Activated naive CD4-positive, alpha-beta T cell treated with anti-CD3 and anti-CD28 coated beads, Interleukin-2, amount 50 U/mL, for 24 hours (primary cell): ENCODE measurements around the gene PSMD13.

Experiments
- H3K27ac Mint-ChIP-seq: one replicate; pipeline ENCODE4 v1.8.0; 2021; ENCODE audit warnings: mild to moderate bottlenecking, mixed read lengths
- H3K27me3 Mint-ChIP-seq: one replicate; pipeline ENCODE4 v1.8.0; 2021; ENCODE audit warnings: mixed read lengths
- H3K36me3 Mint-ChIP-seq: one replicate; pipeline ENCODE4 v1.8.0; 2021; ENCODE audit warnings: mixed read lengths
- H3K4me1 Mint-ChIP-seq: one replicate; pipeline ENCODE4 v1.8.0; 2021; ENCODE audit warnings: mixed read lengths
- H3K4me3 Mint-ChIP-seq: one replicate; pipeline ENCODE4 v1.8.0; 2021; ENCODE audit warnings: mild to moderate bottlenecking, mixed read lengths
- H3K9me3 Mint-ChIP-seq: one replicate; pipeline ENCODE4 v1.8.0; 2021; ENCODE audit warnings: mixed read lengths

PSMD13 gene

GRCh38 chr11:291281-292210 lies 54.8 kb downstream of the PSMD13 start:
- Mint-ChIP-seq H3K4me1 (peaks cover 21% of the 10 kb centered on the region), H3K36me3 (no peaks in the 10 kb centered on the region), H3K9me3 (no peaks in the 10 kb centered on the region), H3K27ac (peak overlapping the region; percentile 84), H3K27me3 (no peaks in the 10 kb centered on the region), H3K4me3 (no peak overlapping the region)

DNA sequence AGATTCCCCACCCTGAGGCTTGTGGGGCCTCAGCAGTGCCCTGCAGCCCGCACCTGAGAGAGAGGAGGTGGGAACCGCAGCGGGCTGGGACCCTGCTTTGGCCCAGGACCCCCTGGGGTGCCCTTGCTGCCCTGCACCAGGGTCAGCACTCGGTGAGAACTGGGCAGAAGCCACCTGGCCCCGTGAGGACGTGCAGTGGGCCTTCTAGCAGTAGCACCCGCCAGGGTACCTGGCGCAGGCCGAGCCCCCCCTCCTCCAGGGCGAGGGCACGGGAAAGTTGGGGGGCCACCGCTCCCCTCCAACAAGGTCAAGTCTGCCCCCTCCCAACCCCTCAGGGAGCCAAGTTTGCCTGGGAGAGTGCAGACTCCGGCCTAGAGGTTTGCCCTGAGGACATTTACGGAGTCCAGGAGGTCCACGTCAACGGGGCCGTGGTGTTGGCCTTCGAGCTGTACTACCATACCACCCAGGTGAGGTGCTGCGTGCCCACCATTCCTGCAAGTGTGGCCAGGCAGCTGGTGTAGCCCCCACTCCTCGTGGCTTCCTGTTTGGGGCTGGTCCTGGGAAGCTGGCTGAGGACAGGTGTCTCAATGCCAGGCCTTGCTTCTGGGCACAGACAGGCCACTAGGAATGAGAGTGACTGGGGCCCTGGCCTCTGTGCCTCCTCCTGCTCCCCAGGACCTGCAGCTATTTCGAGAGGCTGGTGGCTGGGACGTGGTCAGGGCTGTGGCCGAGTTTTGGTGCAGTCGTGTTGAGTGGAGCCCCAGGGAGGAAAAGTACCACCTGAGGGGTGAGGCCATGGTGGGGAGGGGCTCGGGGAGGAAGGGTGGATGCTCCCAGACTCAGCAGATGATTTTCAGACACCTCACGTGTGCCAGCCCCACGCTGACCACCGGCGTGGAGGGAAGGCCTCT lies 55.7 kb downstream of the PSMD13 start:
- Mint-ChIP-seq H3K4me1 (peaks cover 20% of the 10 kb centered on the region), H3K4me3 (no peak overlapping the region), H3K27me3 (no peaks in the 10 kb centered on the region), H3K27ac (no peak overlapping the region), H3K36me3 (no peaks in the 10 kb centered on the region), H3K9me3 (no peaks in the 10 kb centered on the region)

- Mint-ChIP-seq H3K27ac (no peak overlapping the region), H3K4me1 (peaks cover 23% of the 10 kb centered on the region), H3K4me3 (no peak overlapping the region), H3K9me3 (no peaks in the 10 kb centered on the region), H3K27me3 (no peaks in the 10 kb centered on the region), H3K36me3 (no peaks in the 10 kb centered on the region)
Measured at GRCh38 chr11:293271-293851, 56.6 kb downstream of the PSMD13 start.

GRCh38 chr11:293852-294661 lies 57.3 kb downstream of the PSMD13 start:
- Mint-ChIP-seq H3K27me3 (no peaks in the 10 kb centered on the region), H3K27ac (no peak overlapping the region), H3K4me3 (no peak overlapping the region), H3K36me3 (no peaks in the 10 kb centered on the region), H3K4me1 (peaks cover 24% of the 10 kb centered on the region), H3K9me3 (no peaks in the 10 kb centered on the region)

DNA sequence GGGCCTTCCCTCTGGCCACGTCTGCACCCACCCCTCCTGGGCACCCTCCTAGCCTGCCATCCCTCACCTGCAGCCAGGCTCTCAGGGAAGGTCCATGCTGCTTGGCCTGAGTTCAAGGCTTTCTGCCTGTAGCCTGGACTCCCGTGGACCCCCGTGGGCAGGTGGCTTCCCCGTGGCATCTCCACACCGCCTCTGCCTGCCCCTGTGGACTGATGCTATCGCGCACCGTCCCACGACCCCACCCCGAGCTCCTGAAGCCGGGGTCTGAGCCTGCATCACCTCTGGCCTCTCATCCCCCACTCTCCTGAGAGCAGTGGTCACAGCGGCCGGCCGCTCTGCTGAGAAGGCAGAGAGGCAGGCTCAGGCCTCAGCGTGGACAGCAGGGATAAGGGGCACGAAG lies 58.0 kb downstream of the PSMD13 start:
- H3K27me3 Mint-ChIP-seq, result no peaks in the 10 kb centered on the region
- H3K4me1 Mint-ChIP-seq, result peaks cover 24% of the 10 kb centered on the region
- no peak overlapping the region for H3K4me3 Mint-ChIP-seq
- H3K9me3 Mint-ChIP-seq, result no peaks in the 10 kb centered on the region
- H3K36me3 Mint-ChIP-seq, result no peaks in the 10 kb centered on the region
- H3K27ac Mint-ChIP-seq, result no peak overlapping the region

DNA sequence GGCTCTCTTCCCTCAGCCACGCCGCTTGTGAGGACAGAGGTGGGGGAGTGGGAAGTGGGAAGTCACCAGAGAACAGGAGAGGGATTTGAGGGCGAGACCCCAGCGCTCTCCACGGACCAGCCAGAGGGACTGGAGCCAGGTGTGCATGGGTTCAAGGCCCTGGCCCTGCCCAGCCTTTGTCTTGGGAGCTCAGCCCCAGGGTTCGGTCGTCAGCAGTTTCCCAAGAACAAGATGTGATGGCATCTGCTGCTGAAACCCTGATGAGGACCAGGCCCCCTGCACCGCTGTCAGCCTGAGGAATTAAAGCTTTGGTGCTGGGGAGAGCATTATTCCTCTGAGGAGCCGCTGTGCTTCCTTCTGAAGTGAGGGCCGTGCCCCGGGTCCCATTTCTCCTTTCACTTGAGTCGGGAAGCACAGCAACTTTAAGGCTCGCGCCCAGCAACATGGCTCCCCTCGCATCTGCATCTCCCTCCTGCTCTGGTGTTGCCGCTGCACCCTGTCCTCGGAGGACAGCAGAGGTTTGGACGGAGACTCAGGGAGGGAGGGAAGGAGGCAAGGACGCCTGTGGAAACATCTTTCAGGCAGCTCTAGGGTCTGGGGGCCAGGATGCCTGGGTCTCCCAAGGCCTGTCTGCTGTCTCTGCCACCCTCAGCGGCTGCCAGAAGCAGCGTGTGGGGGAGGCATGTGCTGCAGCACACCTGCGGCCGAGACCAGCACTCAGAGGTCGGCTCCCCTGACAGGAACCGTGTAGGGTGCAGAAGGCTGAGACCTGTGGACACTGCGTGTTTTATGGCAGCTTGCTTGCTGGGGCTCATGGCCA lies 58.8 kb downstream of the PSMD13 start:
- Mint-ChIP-seq H3K36me3 (no peaks in the 10 kb centered on the region), H3K27ac (no peak overlapping the region), H3K27me3 (no peaks in the 10 kb centered on the region), H3K4me3 (no peak overlapping the region), H3K9me3 (no peaks in the 10 kb centered on the region), H3K4me1 (peaks cover 30% of the 10 kb centered on the region)

- no peaks in the 10 kb centered on the region for H3K36me3 Mint-ChIP-seq
- H3K27me3 Mint-ChIP-seq, result peaks cover 1% of the 10 kb centered on the region
- no peaks in the 10 kb centered on the region for H3K9me3 Mint-ChIP-seq
- no peak overlapping the region for H3K4me3 Mint-ChIP-seq
- peaks cover 31% of the 10 kb centered on the region for H3K4me1 Mint-ChIP-seq
- H3K27ac Mint-ChIP-seq, result no peak overlapping the region
Measured at GRCh38 chr11:296171-297050, 59.6 kb downstream of the PSMD13 start.

DNA sequence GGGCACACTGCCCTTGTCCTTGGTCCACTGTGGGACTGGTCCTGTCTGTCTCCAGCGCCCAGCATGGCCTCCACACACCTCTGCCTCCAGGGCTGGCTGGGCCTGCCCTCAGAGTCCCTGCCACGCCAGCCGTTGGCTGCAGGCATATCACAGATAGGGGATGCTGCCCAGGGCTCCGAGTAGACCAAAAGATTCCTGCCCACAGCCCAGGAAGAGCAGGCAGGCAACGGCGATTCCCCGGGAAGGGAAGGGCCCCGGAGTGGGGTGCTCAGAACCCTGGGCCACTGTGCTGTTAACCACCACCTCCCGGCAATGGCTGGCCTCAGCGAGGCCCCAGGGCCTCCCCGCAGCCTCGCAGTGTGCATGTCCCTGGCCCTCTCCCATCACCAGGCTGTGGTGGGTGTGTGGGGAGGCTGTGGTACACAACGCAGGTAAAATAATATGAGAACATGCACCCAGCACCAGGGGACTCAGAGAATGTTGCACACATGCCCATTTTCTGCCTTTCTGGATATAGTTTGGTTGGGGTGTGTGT lies 60.3 kb downstream of the PSMD13 start:
- peak overlapping the region; percentile 25 for H3K27ac Mint-ChIP-seq
- peaks cover 28% of the 10 kb centered on the region for H3K4me1 Mint-ChIP-seq
- H3K9me3 Mint-ChIP-seq, result no peaks in the 10 kb centered on the region
- no peaks in the 10 kb centered on the region for H3K36me3 Mint-ChIP-seq
- peaks cover 1% of the 10 kb centered on the region for H3K27me3 Mint-ChIP-seq
- no peak overlapping the region for H3K4me3 Mint-ChIP-seq

DNA sequence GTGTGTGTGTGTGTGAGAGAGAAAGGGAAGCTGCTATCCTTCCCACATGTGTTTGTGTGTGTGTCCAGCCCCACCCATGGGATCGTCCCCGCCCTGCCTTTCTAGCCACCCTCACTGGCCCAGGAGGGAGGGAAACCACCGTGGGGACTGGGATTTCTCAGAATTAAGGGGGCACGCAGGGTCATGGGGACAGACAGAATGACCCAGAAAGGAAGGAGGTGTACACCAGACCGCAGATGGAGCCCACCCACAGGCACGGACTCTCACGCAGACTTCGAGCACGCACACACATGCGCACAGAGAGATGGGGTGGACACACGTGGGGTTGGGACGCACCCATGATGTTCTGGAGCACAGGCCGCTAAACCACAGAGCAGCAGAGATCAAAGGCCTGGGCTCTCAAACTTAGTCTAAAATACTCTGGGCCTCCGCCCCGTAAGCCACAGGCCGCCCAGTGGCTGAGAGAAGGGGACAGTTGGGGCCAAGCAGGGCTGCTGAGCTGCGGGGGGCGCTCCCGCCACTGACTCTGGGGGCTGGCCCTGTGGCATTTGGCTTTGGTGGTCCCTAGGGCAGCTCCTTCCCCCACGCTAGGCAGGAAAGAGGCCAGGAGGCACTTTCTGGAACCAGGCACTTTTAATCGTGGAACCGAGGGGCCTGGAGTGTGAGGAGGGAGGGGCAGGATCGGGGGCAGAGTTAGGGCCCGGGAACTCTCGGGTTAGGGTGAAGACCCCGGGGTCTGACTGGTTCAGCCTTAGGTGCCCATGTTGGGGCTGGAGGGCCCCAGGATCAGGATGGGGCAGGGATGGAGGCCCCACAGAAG lies 61.0 kb downstream of the PSMD13 start:
- no peaks in the 10 kb centered on the region for H3K36me3 Mint-ChIP-seq
- H3K4me3 Mint-ChIP-seq, result no peak overlapping the region
- H3K27me3 Mint-ChIP-seq, result peaks cover 1% of the 10 kb centered on the region
- peak overlapping the region; percentile 25 for H3K27ac Mint-ChIP-seq
- H3K4me1 Mint-ChIP-seq, result peaks cover 29% of the 10 kb centered on the region
- no peaks in the 10 kb centered on the region for H3K9me3 Mint-ChIP-seq

GRCh38 chr11:298406-299065 lies 61.8 kb downstream of the PSMD13 start:
- Mint-ChIP-seq H3K27ac (no peak overlapping the region), H3K9me3 (no peaks in the 10 kb centered on the region), H3K27me3 (peaks cover 3% of the 10 kb centered on the region), H3K4me3 (no peak overlapping the region), H3K36me3 (no peaks in the 10 kb centered on the region), H3K4me1 (peaks cover 37% of the 10 kb centered on the region)

- no peak within 1 kb of the TSS for H3K4me3 Mint-ChIP-seq
- H3K27me3 Mint-ChIP-seq, result peaks cover 3% of the 10 kb centered on the region
- H3K4me1 Mint-ChIP-seq, result peaks cover 40% of the 10 kb centered on the region
- no peaks in the 10 kb centered on the region for H3K9me3 Mint-ChIP-seq
- no peaks in the 10 kb centered on the region for H3K36me3 Mint-ChIP-seq
- no peak within 1 kb of the TSS for H3K27ac Mint-ChIP-seq
Measured at GRCh38 chr11:299081-299891, 62.5 kb downstream of the PSMD13 start, which contains the start of gene IFITM5. IFITM5 (minus strand) TSS chr11:299526; CDS start chr11:299490, 36 bp downstream.
